GM23338 (cell line): ENCODE measurements around the gene MYO1E. TPM values are rescaled to one million over a fixed set of nuclear protein-coding genes. Genes with fewer than 3 reads are reported as not detected.
"Not testable (repeated sequence)": the region's sequence is repeated elsewhere in the genome, so short reads cannot be mapped to it uniquely, and the experiment has no call there.

Experiments
- ATAC-seq: fragments of 200-7000 bp; cut with Tn5 transposase; 3 replicates; pipeline ENCODE4 v1.9.1; 2020
- DNase-seq: peaks from one replicate; pipeline ENCODE4 v3.0.0-alpha.2; 2015; ENCODE audit warnings: low spot score
- H2AFZ ChIP-seq: fragments of 200-600 bp; sonication (generic); 2 replicates; pipeline ENCODE4 v1.8.0; 2016; ENCODE audit warnings: antibody characterized with exemption, mild to moderate bottlenecking, moderate library complexity
- H3F3A ChIP-seq: fragments of 200-600 bp; sonication (generic); replicated peaks from 2 replicates; pipeline ENCODE4 v1.8.0; 2017; ENCODE audit warnings: antibody characterized with exemption, mixed run types, low read depth
- H3K27ac ChIP-seq: fragments of 200-600 bp; sonication (generic); 2 replicates; pipeline ENCODE4 v1.6.1; 2016; ENCODE audit warnings: low read depth
- H3K27me3 ChIP-seq: fragments of 200-600 bp; sonication (generic); 2 replicates; pipeline ENCODE4 v1.8.0; 2016; ENCODE audit warnings: mild to moderate bottlenecking, mixed run types, moderate library complexity; ENCODE audit not compliant: insufficient read depth
- H3K36me3 ChIP-seq: fragments of 200-600 bp; sonication (generic); 2 replicates; pipeline ENCODE4 v1.8.0; 2016; ENCODE audit warnings: mild to moderate bottlenecking; ENCODE audit not compliant: insufficient read depth
- H3K4me1 ChIP-seq: fragments of 200-600 bp; sonication (generic); 2 replicates; pipeline ENCODE4 v1.8.0; 2016; ENCODE audit warnings: mild to moderate bottlenecking, moderate library complexity; ENCODE audit not compliant: insufficient read depth
- H3K4me2 ChIP-seq: fragments of 200-600 bp; sonication (generic); 2 replicates; pipeline ENCODE4 v1.7.1; 2017; ENCODE audit warnings: mixed run types
- H3K4me3 ChIP-seq: fragments of 200-600 bp; sonication (generic); 2 replicates; pipeline ENCODE4 v1.6.1; 2016; ENCODE audit warnings: mixed run types
- H3K79me2 ChIP-seq: fragments of 200-600 bp; sonication (generic); replicated peaks from 2 replicates; pipeline ENCODE4 v1.8.0; 2017; ENCODE audit warnings: mild to moderate bottlenecking; ENCODE audit not compliant: insufficient read depth
- H3K9me2 ChIP-seq: fragments of 200-600 bp; sonication (generic); 2 replicates; pipeline ENCODE4 v1.8.0; 2017; ENCODE audit not compliant: insufficient read depth
- H4K20me1 ChIP-seq: fragments of 200-600 bp; sonication (generic); replicated peaks from 2 replicates; pipeline ENCODE4 v1.8.0; 2017; ENCODE audit warnings: mild to moderate bottlenecking; ENCODE audit not compliant: insufficient read depth
- H3K27ac Mint-ChIP-seq: 2 replicates; pipeline ENCODE4 v1.8.0; 2020; ENCODE audit warnings: inconsistent platforms, mild to moderate bottlenecking, moderate library complexity, mixed read lengths
- H3K27me3 Mint-ChIP-seq: 3 replicates; pipeline ENCODE4 v1.8.0; 2022; ENCODE audit warnings: low read depth, mild to moderate bottlenecking, moderate library complexity, mixed read lengths, inconsistent platforms; ENCODE audit not compliant: insufficient read depth, poor library complexity
- H3K36me3 Mint-ChIP-seq: 3 replicates; pipeline ENCODE4 v1.8.0; 2021; ENCODE audit warnings: low read depth, mild to moderate bottlenecking, inconsistent platforms, moderate library complexity, mixed read lengths
- H3K4me1 Mint-ChIP-seq: 3 replicates; pipeline ENCODE4 v1.8.0; 2020; ENCODE audit warnings: mild to moderate bottlenecking, inconsistent platforms, mixed read lengths
- H3K4me3 Mint-ChIP-seq: 3 replicates; pipeline ENCODE4 v1.8.0; 2021; ENCODE audit warnings: moderate library complexity, mild to moderate bottlenecking, inconsistent platforms, mixed read lengths
- H3K9me3 Mint-ChIP-seq: 3 replicates; pipeline ENCODE4 v1.8.0; 2020; ENCODE audit warnings: moderate library complexity, mild to moderate bottlenecking, inconsistent platforms, mixed read lengths
- EZH2 ChIP-seq: fragments of 200-600 bp; sonication (generic); IDR thresholded peaks from one replicate; pipeline ENCODE4 v1.8.0; 2017; ENCODE audit warnings: antibody characterized with exemption, mild to moderate bottlenecking, low read depth; ENCODE audit not compliant: unreplicated experiment
- EZH2phosphoT487 ChIP-seq: fragments of 200-600 bp; sonication (generic); IDR thresholded peaks from one replicate; pipeline ENCODE4 v1.8.1; 2018; ENCODE audit warnings: antibody characterized with exemption; ENCODE audit not compliant: unreplicated experiment
- polyA plus RNA-seq: library from polyadenylated mRNA; unstranded; fragments of >200 nt; fragmentation: Nextera tagmentation; extraction: Ambion mirVana; gene quantifications from 2 replicates; pipeline ENCODE4 v1.2.1, GENCODE V29; 2016
- total RNA-seq: library from RNA; depleted of rRNA; stranded (reverse); fragments of >200 nt; shearing (Covaris generic); gene quantifications from 2 replicates; pipeline ENCODE4 v1.2.3, GENCODE V29; 2014
- TF ChIP-seq, protein P1 (sequence below): fragments of 250-450 bp; sonication (Bioruptor Pico); IDR thresholded peaks from 2 replicates; pipeline ENCODE4 v1.5.0; 2020; ENCODE audit warnings: mild to moderate bottlenecking, moderate library complexity
- TF ChIP-seq, protein P2 (sequence below), 2 experiments: fragments of 200-600 bp in 1 of 2; sonication (generic) in 1 of 2; conservative IDR thresholded peaks; 2 replicates each; pipeline versions ENCODE4 v1.5.1 to v1.6.1; 2016 to 2017; ENCODE audit warnings: antibody characterized with exemption in 2 of 2, low read depth in 2 of 2, mild to moderate bottlenecking in 2 of 2, moderate library complexity in 1 of 2

MYO1E gene
- total and polyA plus RNA-seq, 2 experiments from 2014 or later = 68.3 to 131 TPM

DNA sequence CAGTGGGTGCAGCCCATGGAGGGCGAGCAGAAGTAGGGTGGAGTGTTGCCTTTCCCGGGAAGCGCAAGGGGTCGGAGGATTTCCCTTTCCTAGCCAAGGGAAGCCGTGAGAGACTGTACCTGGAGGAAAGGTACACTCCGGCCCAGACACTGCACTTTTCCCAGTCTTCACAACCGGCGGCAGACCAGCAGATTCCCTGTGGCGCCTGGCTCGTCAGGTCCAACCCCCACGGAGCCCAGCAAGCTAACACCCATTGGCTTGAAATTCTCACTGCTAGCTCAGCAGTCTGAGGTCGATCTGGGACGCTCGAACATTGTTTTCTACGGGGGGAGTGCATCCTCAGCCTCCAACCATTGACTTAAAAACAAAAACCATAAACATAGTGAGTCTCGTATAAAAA lies 241.2 kb downstream of the MYO1E start:
- Histone ChIP-seq H3K27me3 (no peaks in the 10 kb centered on the region), H3K4me2 (no peak overlapping the region), H3K9me2 (no peaks in the 10 kb centered on the region), H3F3A (no peaks in the 10 kb centered on the region), H4K20me1 (peaks cover 4% of the 10 kb centered on the region; the same call in 1 of the 2 replicates), H3K36me3 (peaks cover 16% of the 10 kb centered on the region), H3K4me3 (no peak overlapping the region), H3K79me2 (peaks cover 40% of the 10 kb centered on the region), H3K27ac (no peak overlapping the region), H2AFZ (no peak overlapping the region), H3K4me1 (no peaks in the 10 kb centered on the region; the same call in 1 of the 2 replicates)
- Mint-ChIP-seq H3K27me3 (peaks cover 4% of the 10 kb centered on the region), H3K9me3 (peaks cover 30% of the 10 kb centered on the region; the same call in 2 of the 3 replicates), H3K4me3 (no peak overlapping the region), H3K36me3 (peaks cover 94% of the 10 kb centered on the region), H3K27ac (no peak overlapping the region), H3K4me1 (peaks cover 2% of the 10 kb centered on the region)
- peak; percentile 51; the same call in 2 of the 3 replicates for ATAC-seq
- TF ChIP-seq EZH2 (no peak), EZH2phosphoT487 (no peak)
- TF ChIP-seq, protein P1, sequence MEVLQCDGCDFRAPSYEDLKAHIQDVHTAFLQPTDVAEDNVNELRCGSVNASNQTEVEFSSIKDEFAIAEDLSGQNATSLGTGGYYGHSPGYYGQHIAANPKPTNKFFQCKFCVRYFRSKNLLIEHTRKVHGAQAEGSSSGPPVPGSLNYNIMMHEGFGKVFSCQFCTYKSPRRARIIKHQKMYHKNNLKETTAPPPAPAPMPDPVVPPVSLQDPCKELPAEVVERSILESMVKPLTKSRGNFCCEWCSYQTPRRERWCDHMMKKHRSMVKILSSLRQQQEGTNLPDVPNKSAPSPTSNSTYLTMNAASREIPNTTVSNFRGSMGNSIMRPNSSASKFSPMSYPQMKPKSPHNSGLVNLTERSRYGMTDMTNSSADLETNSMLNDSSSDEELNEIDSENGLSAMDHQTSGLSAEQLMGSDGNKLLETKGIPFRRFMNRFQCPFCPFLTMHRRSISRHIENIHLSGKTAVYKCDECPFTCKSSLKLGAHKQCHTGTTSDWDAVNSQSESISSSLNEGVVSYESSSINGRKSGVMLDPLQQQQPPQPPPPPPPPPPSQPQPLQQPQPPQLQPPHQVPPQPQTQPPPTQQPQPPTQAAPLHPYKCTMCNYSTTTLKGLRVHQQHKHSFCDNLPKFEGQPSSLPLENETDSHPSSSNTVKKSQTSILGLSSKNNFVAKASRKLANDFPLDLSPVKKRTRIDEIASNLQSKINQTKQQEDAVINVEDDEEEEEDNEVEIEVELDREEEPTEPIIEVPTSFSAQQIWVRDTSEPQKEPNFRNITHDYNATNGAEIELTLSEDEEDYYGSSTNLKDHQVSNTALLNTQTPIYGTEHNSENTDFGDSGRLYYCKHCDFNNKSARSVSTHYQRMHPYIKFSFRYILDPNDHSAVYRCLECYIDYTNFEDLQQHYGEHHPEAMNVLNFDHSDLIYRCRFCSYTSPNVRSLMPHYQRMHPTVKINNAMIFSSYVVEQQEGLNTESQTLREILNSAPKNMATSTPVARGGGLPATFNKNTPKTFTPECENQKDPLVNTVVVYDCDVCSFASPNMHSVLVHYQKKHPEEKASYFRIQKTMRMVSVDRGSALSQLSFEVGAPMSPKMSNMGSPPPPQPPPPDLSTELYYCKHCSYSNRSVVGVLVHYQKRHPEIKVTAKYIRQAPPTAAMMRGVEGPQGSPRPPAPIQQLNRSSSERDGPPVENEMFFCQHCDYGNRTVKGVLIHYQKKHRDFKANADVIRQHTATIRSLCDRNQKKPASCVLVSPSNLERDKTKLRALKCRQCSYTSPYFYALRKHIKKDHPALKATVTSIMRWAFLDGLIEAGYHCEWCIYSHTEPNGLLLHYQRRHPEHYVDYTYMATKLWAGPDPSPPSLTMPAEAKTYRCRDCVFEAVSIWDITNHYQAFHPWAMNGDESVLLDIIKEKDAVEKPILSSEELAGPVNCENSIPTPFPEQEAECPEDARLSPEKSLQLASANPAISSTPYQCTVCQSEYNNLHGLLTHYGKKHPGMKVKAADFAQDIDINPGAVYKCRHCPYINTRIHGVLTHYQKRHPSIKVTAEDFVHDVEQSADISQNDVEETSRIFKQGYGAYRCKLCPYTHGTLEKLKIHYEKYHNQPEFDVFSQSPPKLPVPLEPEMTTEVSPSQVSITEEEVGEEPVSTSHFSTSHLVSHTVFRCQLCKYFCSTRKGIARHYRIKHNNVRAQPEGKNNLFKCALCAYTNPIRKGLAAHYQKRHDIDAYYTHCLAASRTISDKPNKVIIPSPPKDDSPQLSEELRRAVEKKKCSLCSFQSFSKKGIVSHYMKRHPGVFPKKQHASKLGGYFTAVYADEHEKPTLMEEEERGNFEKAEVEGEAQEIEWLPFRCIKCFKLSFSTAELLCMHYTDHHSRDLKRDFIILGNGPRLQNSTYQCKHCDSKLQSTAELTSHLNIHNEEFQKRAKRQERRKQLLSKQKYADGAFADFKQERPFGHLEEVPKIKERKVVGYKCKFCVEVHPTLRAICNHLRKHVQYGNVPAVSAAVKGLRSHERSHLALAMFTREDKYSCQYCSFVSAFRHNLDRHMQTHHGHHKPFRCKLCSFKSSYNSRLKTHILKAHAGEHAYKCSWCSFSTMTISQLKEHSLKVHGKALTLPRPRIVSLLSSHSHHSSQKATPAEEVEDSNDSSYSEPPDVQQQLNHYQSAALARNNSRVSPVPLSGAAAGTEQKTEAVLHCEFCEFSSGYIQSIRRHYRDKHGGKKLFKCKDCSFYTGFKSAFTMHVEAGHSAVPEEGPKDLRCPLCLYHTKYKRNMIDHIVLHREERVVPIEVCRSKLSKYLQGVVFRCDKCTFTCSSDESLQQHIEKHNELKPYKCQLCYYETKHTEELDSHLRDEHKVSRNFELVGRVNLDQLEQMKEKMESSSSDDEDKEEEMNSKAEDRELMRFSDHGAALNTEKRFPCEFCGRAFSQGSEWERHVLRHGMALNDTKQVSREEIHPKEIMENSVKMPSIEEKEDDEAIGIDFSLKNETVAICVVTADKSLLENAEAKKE (CRISPR knock-in tag) = no peak
- TF ChIP-seq, protein P2, sequence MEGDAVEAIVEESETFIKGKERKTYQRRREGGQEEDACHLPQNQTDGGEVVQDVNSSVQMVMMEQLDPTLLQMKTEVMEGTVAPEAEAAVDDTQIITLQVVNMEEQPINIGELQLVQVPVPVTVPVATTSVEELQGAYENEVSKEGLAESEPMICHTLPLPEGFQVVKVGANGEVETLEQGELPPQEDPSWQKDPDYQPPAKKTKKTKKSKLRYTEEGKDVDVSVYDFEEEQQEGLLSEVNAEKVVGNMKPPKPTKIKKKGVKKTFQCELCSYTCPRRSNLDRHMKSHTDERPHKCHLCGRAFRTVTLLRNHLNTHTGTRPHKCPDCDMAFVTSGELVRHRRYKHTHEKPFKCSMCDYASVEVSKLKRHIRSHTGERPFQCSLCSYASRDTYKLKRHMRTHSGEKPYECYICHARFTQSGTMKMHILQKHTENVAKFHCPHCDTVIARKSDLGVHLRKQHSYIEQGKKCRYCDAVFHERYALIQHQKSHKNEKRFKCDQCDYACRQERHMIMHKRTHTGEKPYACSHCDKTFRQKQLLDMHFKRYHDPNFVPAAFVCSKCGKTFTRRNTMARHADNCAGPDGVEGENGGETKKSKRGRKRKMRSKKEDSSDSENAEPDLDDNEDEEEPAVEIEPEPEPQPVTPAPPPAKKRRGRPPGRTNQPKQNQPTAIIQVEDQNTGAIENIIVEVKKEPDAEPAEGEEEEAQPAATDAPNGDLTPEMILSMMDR (conservative IDR thresholded peaks at IDR 0.05; ENCODE audit: low read depth in 2 of 2) = no peak
- DNase-seq = no peak

DNA sequence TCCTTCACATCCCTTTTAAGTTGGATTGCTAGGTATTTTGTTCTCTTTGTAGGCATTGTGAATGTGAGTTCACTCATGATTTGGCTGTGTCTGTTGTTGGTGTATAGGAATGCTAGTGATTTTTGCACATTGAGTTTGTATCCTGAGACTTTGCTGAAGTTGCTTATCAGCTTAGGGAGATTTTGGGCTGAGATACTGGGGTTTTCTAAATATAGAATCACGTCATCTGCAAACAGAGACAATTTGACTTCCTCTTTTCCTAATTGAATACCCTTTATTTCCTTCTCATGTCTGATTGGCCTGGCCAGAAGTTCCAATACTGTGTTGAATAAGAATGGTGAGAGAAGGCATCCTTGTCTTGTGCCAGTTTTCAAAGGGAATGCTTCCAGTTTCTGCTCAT lies 245.4 kb downstream of the MYO1E start:
- not testable (repeated sequence) for H3K4me1 Mint-ChIP-seq, H3F3A ChIP-seq, H3K27ac ChIP-seq, H3K27me3 Mint-ChIP-seq, H3K27me3 ChIP-seq, H3K4me3 ChIP-seq, H2AFZ ChIP-seq, H3K4me2 ChIP-seq, H4K20me1 ChIP-seq, DNase-seq, H3K4me3 Mint-ChIP-seq, H3K4me1 ChIP-seq, H3K27ac Mint-ChIP-seq, H3K9me2 ChIP-seq, ATAC-seq
- H3K36me3 Mint-ChIP-seq = peaks cover 98% of the 10 kb centered on the region
- H3K9me3 Mint-ChIP-seq = peaks cover 35% of the 10 kb centered on the region; the same call in 2 of the 3 replicates
- H3K79me2 ChIP-seq = peaks cover 54% of the 10 kb centered on the region
- peaks cover 32% of the 10 kb centered on the region; the same call in 1 of the 2 replicates for H3K36me3 ChIP-seq

DNA sequence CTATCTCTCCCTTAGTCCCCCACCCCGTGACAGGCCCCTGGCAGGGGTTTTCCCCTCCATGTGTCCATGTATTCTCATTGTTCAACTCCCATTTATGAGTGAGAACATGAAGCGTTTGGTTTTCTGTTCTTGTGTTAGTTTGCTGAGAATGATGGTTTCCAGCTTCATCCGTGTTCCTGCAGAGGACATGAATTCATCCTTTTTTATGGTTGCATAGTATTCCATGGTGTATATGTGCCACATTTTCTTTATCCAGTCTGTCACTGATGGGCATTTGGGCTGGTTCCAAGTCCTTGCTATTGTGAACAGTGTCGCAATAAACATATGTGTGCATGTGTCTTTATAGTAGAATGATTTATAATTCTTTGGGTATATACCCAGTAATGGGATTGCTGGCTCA lies 247.0 kb downstream of the MYO1E start:
- H3K79me2 ChIP-seq = peaks cover 54% of the 10 kb centered on the region
- H3K4me2 ChIP-seq, H3K4me3 Mint-ChIP-seq, H3F3A ChIP-seq, H3K9me2 ChIP-seq, H3K4me1 ChIP-seq, H3K4me1 Mint-ChIP-seq, DNase-seq, H2AFZ ChIP-seq, H3K27ac ChIP-seq, H3K4me3 ChIP-seq, H3K27me3 ChIP-seq, H3K27me3 Mint-ChIP-seq, H3K27ac Mint-ChIP-seq, ATAC-seq: not testable (repeated sequence)
- peaks cover 39% of the 10 kb centered on the region; the same call in 1 of the 2 replicates for H3K36me3 ChIP-seq
- Mint-ChIP-seq H3K36me3 (peaks cover 88% of the 10 kb centered on the region), H3K9me3 (peaks cover 35% of the 10 kb centered on the region; the same call in 2 of the 3 replicates)
- H4K20me1 ChIP-seq = peaks cover 12% of the 10 kb centered on the region
